Activated CD8-positive, alpha-beta memory T cell treated with anti-CD3 and anti-CD28 coated beads, Interleukin-2, amount 50 U/mL, for 48 hours (primary cell): Measurements from ENCODE around the gene SPATS2L.

Experiments
- DNase-seq: peaks from one replicate; pipeline ENCODE4 v3.0.0-alpha.2; 2020

SPATS2L gene

DNA sequence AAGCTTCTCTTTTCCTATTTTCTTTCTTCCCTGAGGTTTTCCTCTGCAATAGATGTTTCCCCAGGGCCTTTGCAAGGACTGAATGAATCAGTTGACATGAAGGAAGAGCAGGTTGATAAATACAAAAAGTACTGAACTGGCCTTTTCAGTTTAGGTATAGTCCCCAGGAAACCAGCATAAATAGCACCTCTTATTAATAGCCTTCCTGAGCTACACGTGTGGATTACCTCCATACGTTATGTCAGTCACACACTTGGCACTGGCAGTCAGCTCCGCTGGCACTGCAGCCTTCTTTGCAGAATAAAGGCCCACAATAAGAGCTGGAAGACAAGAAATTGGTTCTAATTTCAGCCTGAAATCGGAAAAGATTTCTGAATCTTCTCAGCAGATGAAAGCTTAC, 142.7 kb downstream of the SPATS2L start:
- no peak for DNase-seq

DNA sequence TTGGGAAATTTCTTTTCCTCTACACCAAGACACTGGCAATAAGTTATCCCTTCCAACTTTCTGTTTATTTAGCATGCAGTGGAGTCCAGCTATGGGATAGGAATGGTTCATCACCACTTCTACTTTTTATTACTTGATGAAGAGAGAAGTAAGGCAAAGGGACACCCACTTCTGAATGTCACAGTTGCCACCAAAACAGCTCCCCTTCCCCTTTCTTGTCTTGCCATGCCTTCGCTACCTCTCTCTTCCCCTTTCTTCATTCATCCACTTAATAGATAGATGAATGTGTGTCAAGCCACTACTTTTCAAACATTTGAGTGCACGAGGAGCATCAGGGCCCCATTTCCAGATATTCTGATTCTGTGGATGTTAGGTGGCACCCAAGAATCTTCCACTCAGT, 143.8 kb downstream of the SPATS2L start:
- DNase-seq: no peak

DNA sequence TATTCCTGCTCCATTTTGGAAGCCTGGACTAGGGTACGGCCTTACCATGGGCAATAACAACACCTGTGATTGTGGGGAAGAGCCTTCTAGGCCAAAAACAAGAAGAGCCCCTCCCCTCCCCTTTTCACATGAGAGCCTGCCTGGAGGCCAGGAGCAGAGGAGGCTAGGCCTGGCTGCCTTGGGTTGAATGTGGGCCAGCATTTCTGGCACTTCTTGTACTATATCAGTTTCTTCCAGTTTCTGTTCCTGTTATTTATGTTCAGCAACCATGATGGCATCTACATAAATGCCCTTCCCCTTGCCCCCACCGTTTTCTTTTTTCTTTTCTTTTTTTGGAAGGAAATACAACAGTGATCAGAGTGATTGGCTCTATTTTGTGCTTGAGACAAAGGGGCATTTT, 145.0 kb downstream of the SPATS2L start:
- no peak for DNase-seq

DNA sequence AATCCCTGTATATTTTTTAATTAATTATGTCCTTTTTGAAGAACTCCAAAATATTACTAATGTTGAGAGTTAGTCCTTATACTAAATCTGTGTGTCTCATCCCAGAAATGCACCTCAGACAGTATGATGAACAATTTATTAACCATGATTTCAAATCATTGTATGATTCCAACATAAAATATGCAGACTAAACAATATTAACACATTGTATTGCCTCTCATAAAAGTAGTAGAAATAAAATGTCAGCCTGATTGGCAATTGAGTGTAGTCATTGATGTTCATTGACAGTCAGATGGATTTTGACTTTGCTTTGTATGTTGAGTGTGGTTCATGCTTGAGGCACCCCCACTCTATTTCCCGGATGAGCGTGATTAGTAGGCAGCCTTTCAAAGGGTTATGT, 145.9 kb downstream of the SPATS2L start:
- no peak for DNase-seq

DNA sequence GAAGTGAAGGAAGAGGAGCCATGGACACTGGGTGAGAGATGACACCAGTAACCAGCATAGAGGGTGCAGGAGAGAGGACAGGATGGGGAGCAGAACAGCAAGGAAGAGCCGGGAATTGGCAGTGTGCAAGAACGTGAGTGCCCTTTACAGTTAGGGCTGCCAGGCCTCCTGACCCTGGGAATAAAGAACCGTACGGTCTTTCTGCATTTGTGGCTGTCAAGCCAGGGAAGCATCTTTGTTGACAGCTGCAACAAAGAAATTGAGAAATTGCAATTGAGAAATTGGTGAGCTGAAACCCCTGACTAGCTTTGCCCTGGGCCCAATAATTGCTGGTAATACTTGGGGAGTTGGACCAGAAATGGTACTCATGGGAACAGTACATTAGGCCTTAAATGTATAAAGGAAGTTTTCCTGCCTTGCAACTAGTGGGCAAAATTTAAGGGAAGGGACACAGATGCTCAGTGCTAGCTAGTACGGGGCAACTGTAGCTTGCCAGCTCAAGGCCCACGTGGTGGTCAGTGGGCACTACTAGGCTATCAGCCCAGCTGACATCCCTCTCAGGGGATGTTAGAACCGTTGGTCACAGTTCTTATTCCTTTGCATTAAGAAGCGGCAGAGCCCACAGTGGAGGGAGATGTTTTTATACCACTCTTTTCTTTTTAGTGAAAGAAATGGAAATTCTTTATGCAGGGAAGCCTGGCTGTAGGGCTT, 146.8 kb downstream of the SPATS2L start:
- DNase-seq: no peak

DNA sequence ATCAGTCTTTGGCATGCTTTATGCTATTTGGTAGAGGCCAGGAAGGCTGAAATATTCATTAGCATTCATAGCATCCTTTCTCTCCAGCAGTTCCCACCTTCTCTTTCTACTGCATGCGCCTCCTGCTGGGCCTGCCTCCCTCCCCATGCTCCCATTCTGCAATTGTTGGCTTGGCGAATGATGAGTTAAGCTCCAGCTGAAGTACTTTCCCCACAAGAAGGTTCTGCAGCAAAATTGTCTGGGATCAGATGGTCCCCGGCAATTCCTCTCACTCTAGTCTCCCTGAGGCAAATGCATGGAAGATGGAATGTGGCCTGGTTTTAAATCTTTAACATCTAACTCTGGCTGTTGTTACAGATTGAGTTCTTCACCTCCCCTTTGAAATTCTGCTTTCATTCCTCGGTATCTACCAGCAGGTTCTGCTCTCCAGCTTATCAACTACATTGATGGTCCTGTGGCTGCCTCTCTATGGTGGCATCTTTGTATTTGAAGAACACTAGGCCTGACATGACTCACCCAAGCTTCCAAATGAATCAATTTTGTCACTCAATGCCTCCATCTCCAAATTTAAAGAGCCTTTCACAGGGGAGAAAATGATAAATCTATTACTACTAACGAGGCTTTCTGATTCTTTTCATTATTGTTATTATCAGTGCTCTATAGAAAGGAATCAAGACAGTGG, 147.5 kb downstream of the SPATS2L start:
- DNase-seq: no peak

DNA sequence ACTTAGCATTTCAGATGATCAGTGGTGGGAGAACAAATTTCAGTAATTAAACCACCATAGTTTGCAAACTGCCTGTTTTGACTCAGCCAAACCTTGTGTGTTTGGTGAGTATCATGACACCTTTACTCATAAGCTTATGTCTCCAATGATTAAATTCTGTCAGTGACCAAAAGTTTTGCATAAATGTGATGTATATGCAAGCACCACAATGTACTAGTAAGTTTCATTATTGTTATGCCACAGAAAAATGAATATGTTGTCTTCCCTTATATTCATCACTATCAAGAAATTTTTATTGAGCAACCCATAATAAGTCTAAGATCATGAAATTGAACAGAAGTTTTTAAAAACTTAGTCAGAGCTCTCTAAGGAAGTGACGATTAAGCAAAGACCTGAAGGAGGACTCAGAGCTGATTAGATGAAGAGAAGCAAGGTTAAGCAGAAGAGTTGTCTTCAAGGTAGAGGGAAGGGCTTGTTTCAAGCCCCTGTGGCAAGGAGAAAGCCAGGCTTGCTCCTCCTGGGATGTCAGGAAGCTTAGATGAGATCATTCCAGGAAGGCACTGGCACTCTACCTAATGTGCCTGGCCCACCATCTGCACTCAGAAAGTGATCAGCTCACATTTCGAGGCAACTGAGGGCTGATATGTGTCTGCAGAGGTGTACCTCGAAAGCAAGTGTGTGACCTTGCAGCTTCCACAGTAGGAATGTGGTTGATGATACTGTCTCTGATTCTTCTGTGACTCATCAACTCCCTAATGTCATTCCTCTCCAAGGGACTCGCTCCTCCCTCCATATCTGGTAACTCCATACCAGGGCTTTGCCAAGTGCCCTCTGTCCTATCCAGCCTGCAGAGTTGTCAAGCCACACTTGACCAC, 148.7 kb downstream of the SPATS2L start:
- no peak for DNase-seq

DNA sequence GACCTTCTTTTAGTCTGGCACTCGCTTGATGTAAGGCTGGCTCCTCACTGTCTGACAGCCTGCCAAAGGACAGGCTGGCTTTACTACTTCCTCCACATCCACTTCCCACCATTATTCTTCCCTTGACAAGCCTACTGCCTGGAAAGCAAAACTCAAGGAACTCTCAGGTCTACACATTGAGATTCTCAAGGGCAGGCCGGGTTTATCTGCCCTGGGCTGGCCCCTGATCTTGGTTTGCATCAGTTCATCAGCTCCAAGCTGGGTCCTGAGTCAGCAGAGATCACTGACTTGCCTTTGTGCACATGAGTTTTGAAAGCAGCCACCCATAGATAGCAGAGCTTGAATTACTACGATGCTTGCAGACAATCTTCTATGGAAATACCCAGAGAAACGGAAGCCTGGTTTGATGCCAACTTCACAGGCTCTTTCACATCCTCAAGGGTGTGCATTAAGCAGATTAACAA, 149.5 kb downstream of the SPATS2L start:
- DNase-seq: no peak

DNA sequence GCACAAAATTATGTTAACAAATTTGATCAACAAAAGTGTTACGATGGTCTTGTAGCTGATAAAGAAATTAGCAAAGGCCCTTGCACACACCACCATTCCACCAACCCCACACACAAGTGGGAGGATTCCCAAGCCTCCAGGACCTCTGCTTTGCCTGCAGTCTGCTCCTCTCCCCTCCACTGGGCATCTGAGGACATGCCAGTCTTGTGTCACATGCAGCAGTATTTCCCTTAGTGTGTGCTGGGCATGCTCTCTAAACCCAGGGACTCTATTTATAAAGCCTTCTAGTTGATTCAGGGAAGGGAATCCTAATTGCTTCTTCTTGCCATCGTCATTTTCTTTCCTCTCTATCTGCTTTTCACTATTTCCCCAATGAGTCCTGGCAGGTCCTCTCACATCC, 150.1 kb downstream of the SPATS2L start:
- no peak for DNase-seq

DNA sequence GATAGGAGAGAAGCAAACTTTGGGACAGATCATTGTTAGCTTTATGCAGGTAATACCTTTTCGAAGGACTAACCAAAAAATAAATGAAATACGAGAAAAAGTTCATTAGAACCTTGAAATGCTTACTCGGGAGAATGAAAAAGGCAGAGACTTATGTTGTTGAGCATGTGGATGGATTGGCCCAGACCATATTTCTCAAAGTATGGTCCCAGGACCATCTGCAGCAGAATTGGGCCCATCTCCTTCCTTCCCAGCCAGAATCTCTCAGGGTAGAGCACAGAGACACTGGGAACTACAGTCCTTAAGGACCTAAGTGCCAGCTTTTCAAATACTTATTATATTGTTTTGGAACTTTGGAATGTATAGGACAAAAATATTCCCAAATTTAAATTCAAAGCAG, 152.6 kb downstream of the SPATS2L start:
- DNase-seq: no peak

DNA sequence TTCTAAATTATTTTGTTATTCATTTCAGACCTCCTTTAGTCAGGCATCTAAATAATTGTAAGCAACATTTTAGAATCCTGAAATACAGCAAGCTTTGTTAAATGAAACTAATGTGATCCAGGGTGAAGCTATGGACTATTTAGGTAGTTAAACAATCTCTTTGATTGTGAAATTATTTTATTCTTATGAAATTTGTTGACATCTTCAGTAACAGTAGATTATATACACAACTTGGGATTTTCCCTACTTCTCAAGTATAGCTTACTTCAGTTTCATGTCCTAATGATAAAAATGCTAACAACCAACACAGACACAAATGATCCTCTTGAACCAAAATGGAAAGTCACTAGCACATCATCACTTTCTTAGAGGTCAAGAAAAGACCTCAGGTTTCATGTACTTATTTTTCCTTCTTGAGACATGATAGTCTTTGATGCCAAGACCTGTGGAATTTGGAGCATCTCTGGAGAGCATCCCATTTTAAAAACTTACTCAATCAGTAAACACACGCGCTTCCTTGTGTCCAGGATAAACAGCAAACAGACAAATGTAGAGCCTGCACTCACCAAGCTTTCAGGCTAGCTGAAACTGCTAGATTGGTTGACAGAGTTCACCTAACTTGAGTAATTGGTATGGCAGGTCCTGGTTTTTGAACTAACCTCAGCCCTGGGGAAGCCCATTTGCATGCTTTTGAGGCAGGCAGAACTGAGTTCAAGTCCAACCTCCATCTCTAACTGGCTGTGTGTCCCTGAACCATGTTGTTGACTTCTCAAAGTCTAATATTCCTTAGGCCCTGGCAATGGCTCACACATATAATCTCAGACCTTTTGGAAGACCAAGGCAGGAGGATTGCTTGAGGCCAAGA, 155.6 kb downstream of the SPATS2L start:
- no peak for DNase-seq

DNA sequence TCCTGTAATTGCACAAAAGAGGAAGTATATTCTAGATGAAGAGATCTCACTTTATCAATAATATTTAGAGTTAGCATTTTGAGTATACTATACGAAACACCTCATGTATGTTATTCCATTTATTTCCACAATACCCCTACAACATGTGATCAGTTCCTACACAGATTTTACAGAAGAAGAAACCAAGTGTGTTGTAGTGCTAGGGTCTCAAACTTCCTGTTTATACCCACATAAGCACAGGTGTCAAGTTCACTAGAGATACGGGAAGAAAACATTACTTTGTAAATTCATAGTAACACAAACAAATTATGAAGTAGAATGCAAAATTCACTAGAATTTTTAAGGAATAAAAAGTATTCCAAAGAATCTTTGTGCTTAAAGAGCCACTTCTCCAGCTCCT, 157.0 kb downstream of the SPATS2L start:
- no peak for DNase-seq

DNA sequence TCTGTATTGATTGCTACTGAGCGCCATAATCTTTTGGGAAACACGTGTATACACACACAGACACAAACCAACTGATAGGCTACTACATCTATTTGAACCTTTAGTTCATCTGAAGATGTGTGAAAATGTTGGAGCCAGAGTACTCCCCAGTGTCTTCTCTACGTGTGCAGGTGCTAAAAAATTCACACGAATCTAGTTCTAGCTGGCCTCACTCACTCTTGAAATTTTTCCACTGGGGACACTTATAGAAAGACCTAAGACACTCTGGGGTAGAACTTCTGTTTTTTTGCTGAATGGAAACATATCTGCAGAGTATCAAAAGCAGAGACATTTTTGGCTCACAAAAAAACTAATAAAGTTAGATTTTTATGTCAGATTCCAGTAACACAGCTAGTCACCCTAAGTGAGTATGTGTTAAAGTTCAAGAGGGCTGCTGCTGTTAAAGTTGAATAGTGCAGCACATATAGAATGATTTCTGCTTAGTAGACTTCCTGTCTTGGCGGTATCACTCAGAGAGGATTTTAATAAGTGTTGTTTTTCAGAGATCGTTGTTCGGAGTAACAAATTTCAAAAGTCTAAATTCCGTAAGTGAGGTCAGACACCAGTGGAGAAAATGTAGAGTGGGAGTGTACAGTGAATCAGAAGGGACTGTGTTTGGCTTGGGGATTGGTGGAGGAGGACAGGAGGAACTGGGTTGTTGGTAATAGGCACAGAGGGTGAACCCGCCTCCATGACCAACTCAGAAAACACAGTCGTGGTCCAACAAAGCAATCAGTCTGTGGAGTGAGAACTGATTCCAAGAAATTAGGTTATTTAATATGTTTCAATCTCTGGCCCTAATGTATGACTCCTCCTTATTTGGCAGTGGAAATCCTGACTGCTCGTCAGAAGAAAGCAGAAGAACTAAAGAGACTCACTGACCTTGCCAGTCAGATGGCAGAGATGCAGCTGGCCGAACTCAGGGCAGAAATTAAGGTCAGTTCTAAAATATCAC, 160.2 kb downstream of the SPATS2L start:
- DNase-seq: no peak

DNA sequence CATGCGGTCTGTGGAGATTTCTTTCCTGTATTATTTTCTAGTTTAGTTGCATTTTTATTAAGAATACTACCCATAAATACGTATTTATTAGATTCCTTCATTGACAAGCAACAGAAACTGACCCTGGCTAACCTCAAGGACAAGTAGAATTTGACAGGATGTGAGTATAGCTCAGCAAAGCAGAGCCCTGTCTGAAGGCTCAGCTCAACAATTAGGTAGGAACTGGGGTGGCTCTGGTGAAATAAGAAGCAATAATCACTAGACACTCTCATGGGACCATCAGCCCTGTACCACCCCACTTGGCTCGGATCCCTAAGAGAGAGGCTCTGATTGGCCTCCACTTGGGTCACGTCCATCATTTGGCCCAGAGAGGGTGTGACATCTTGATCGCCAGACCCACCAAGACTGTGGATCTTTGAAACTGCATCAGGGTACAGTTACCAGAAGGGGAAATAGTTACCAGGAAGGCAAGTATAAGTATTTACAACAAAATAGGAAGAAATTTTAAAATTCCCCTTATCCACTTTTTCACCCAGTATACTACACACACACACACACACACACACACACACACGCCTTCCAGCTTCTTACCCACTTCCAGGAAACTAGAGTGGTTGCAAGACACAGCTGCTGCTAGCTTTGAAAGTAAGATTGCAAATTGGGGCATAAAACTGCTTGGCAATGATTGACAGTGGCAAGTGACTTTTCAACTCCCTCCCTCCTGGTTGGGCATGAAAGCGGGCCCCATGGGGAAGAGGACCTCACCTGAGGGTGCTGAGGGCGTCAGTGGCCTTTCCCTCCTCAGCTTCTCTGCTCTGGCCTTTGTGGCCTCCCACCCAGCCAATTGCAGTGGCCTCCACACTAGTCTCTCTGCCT, 161.6 kb downstream of the SPATS2L start:
- DNase-seq: no peak

DNA sequence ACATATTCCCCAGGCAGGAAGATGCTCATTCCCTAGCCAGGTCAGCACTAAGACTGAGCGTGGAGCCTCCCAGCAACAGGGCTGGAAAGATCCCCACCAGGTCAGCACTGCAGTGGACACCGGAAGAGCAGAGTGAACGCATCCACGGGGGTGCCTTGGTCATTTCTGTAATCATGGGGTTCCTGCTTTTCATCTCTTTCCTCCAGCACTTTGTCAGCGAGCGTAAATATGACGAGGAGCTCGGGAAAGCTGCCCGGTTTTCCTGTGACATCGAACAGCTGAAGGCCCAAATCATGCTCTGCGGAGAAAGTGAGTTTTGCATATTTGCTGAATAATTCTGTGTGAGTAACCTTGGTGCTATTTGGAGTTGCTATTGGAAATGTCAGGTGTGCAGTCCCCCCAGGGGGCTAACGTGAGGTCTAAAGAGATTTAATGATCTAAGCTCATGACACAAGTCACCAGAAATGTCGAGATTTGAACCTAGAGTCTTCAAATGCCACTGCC, 163.3 kb downstream of the SPATS2L start:
- DNase-seq: no peak

DNA sequence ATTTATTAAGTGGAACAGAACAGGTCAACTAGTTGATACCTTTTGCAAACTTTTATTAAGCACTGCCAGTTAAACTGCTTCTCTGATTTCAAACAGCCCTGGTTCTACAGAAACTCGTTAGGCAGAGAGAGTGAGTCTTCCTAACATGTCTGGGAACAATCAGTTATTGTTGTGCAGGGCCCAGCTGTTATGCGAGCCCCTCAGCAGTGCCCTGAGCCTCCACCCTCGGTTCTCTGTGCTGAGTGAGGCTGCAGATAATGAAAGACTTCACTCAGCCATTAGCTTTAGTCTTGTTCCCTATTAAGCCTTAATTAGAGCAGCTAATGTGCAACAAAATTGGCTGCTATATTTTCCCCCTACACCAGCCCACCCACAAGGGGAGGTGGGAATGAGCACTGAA, 163.7 kb downstream of the SPATS2L start:
- no peak for DNase-seq

DNA sequence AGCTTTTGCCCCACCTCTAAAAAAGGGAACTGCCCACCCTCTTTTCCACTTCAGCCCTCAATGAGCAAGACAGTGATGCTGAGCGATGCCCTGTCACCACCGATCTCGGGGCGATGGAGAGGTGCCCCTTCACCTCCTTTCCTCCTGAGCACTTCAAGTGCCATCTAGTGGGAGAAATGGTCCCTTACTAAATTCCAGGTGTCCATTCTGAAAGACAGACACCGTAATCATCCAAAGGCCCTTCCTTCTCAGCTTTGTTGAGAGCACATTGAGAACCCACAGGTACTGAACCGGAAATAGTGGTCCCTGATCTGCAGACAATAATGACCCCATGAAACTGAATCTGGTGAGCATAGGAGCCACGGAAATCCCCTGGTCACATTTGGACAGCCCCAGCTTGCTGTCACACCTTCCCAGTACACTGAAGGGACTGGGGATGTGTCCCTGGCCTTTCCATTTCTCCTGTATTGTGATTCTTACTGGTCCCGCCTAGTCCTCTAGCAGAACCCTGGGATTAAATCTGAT, 164.9 kb downstream of the SPATS2L start:
- DNase-seq: no peak

DNA sequence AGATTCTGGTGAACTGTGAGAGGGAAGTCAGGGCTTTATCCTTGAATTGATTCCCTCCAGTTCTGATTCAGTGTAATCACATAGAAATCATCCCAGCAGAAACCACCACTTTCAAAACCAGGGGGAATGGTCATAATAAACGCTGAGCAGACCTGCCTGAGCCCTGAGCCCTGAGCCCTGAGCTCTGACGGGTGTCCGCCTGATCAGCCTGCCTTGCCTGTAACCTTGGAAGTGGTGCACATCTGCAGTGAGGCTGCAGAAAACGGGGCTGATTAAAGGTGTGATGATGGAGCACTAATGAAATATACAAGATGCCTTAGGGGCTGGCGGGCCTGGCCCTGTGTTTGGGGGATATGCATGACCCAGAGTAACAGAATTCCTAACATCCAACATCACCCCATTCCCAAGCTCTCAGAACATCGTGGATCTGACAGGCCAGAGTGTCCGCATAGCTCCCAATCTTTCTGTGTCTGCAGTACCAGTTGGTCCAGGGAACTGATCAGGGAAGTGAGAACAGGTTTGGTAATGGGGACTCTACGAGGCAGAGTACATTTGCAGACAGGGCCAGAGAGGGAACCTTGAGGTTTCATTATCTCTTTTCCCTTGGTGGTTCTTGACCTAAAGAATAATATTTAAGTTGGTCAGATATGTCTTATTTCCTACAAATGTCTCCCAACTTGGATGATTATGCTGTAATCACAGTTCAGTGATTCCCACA, 165.6 kb downstream of the SPATS2L start:
- DNase-seq: no peak

DNA sequence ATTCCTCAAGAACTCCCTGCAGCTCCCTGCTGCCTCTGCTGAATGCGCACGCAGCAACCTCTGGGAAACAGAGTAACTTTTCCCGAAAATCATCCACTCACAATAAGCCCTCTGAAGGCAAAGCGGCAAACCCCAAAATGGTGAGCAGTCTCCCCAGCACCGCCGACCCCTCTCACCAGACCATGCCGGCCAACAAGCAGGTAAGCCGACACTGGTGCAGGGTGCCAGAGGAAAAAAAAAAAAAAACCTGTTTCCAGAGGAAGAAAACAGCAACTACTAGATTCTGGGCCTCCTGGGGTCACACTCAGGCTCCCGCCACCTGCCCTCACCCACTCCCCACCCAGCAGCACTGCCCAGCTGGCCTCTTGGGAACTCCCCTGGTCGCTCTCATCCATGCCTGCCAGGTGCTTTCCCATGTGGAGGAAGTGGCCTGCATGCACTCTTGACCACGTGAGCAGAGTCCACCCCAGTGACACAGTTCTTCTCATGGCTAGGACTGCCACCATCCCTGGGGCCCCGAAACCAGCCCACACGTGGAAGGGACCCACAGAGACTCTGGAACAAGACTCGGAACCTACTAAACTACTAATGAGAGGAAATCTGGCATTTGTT, 166.5 kb downstream of the SPATS2L start:
- no peak for DNase-seq
